ENCODE data around the gene BPNT1.

- TF ChIP-seq, protein P1, sequence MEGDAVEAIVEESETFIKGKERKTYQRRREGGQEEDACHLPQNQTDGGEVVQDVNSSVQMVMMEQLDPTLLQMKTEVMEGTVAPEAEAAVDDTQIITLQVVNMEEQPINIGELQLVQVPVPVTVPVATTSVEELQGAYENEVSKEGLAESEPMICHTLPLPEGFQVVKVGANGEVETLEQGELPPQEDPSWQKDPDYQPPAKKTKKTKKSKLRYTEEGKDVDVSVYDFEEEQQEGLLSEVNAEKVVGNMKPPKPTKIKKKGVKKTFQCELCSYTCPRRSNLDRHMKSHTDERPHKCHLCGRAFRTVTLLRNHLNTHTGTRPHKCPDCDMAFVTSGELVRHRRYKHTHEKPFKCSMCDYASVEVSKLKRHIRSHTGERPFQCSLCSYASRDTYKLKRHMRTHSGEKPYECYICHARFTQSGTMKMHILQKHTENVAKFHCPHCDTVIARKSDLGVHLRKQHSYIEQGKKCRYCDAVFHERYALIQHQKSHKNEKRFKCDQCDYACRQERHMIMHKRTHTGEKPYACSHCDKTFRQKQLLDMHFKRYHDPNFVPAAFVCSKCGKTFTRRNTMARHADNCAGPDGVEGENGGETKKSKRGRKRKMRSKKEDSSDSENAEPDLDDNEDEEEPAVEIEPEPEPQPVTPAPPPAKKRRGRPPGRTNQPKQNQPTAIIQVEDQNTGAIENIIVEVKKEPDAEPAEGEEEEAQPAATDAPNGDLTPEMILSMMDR (IDR thresholded peaks at IDR 0.05; ENCODE audit: low read length): no peak
- no peak for TF ChIP-seq EZH2 (optimal IDR thresholded peaks at IDR 0.05; ENCODE audit: low read depth, low read length)
These were observed 37.5 kb upstream of the BPNT1 start for GRCh38 chr1:220127076-220127475.
